ENCODE results near the gene MED9. TPM values are rescaled to one million over a fixed set of nuclear protein-coding genes. Genes with fewer than 3 reads are reported as not detected.
A peak's percentile ranks its signal among the peaks of the same experiment; 100 is the strongest.
"Not testable (repeated sequence)": the region's sequence is repeated elsewhere in the genome, so short reads cannot be mapped to it uniquely, and the experiment has no call there.

The MED9 gene
- total RNA-seq, 1 donor from 2014 or later: 12.5 TPM

DNA sequence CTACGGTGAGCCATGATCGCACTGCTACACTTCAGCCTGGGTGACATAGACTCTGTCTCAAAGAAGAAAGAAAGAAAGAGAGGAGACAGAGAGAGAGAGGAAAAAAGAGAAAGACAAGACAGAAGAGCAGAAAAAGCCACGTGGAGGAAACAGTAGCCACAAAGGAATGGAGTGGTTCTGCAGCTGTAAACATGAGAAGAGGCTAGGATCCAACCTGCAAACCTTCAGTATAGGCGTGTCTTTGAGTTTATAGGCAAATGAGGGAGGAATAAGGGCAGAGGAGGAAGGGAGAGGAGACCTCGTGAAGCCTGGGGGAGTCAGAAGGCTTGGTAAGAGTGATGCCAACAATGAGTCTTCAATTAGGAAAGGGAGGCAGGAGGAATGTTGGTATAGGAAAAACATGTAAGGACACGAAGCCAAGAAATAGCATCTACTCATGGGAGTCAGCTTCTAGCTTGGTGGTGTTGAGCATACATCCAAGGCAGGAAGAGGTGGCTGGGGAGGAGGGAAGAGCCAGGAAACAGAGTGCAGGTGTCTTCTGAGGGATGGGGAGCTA, 3.9 kb downstream of the MED9 start:
- no peak overlapping the region for H3K27ac ChIP-seq (ENCODE audit: low read depth, low read length)
- no peaks in the 10 kb centered on the region for H3K9me3 ChIP-seq (ENCODE audit: control insufficient read depth in 3 of 3, low read length in 3 of 3)
- no peak overlapping the region for H3K4me3 ChIP-seq (ENCODE audit: low read length in 3 of 3)
- peaks cover 47 to 65% (median 54%) of the 10 kb centered on the region in 3 donors for H3K4me1 ChIP-seq (ENCODE audit: control insufficient read depth in 3 of 3, insufficient read depth in 3 of 3, low read length in 3 of 3)
- no peak overlapping the region for H3K9ac ChIP-seq (ENCODE audit: low read depth in 1 of 3, low read length in 3 of 3)
- H3K27me3 ChIP-seq (ENCODE audit: control insufficient read depth in 3 of 3, insufficient read depth in 3 of 3, low read length in 3 of 3): no peaks in the 10 kb centered on the region
- peaks cover 3 to 14% (median 9%) of the 10 kb centered on the region in 3 donors for H3K36me3 ChIP-seq (ENCODE audit: control insufficient read depth in 3 of 3, insufficient read depth in 3 of 3, low read length in 3 of 3)

DNA sequence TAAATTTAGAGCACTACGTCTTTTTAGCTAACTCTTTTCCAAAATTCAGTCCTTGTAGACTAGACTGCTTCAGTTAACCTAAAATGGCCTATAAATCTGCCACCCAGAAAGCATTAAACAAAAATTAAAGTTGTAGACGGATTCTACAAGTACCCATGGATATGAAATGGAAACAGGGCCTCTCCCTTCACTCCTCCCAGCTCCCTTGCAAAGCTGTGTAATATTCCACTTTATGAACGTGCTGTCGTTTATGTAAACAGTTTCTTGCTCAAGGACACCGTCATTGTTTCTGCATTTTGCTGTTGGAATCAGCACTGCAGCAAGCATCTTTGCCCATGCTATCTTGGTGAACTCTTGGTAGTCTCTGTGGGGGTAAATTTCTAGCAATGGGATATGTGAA, 5.1 kb downstream of the MED9 start:
- Histone ChIP-seq H3K4me3 (ENCODE audit: low read length in 3 of 3) (no peak overlapping the region), H3K36me3 (ENCODE audit: control insufficient read depth in 3 of 3, insufficient read depth in 3 of 3, low read length in 3 of 3) (peaks cover 3 to 14% (median 9%) of the 10 kb centered on the region in 3 donors), H3K4me1 (ENCODE audit: control insufficient read depth in 3 of 3, insufficient read depth in 3 of 3, low read length in 3 of 3) (peaks cover 49 to 67% (median 54%) of the 10 kb centered on the region in 3 donors), H3K9me3 (ENCODE audit: control insufficient read depth in 3 of 3, low read length in 3 of 3) (no peaks in the 10 kb centered on the region), H3K27ac (ENCODE audit: low read depth, low read length) (no peak overlapping the region), H3K9ac (ENCODE audit: low read depth in 1 of 3, low read length in 3 of 3) (no peak overlapping the region), H3K27me3 (ENCODE audit: control insufficient read depth in 3 of 3, insufficient read depth in 3 of 3, low read length in 3 of 3) (no peaks in the 10 kb centered on the region)

DNA sequence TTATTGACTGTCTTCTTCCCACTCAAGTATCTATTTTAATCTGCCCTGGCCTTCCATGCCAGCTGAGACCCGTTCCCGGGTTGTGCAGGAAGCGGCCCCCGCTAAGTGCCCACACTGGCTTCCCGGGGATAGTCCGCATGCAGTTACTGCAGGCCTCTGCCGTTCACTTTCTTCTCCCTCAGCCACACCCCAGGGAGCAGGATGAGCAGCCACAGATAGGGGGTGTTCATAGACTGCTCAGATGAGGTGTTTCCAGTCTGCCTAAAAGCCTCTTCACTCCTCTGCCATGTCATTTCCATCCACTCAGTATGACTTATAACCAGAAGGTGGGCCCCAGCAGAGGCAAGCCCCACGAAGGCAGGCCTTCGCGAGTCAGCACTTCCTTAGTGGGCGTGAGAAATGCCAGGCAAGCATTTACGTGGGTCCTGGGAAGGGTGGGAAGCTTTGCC, 7.7 kb downstream of the MED9 start:
- no peak overlapping the region for H3K27ac ChIP-seq (ENCODE audit: low read depth, low read length)
- peaks cover 9 to 17% (median 15%) of the 10 kb centered on the region in 3 donors for H3K36me3 ChIP-seq (ENCODE audit: control insufficient read depth in 3 of 3, insufficient read depth in 3 of 3, low read length in 3 of 3)
- no peaks in the 10 kb centered on the region for H3K9me3 ChIP-seq (ENCODE audit: control insufficient read depth in 3 of 3, low read length in 3 of 3)
- H3K9ac ChIP-seq (ENCODE audit: low read depth in 1 of 3, low read length in 3 of 3): no peak overlapping the region
- no peak overlapping the region for H3K4me3 ChIP-seq (ENCODE audit: low read length in 3 of 3)
- H3K4me1 ChIP-seq (ENCODE audit: control insufficient read depth in 3 of 3, insufficient read depth in 3 of 3, low read length in 3 of 3): peaks cover 32 to 41% (median 32%) of the 10 kb centered on the region in 3 donors
- no peaks in the 10 kb centered on the region for H3K27me3 ChIP-seq (ENCODE audit: control insufficient read depth in 3 of 3, insufficient read depth in 3 of 3, low read length in 3 of 3)

DNA sequence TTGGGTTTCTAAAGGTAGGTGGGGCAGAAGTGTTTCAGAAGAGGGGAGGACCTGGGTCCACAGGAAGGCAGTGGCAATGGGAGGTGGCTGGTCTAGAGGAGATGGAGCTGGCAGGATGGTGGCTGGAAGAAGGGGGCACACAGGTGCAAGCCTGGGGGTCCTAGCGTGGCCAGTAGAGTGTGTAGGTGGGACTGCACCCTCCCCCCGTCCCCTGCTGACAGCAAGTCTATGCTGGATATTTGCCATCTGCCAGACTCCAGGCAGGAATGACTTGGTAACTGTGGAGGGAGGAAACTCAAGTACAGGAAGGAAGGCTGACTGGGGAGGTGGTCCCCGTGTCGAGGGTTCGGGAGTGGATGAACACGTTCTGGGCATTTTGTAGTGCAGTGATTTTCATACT, 8.6 kb downstream of the MED9 start:
- no peaks in the 10 kb centered on the region for H3K9me3 ChIP-seq (ENCODE audit: control insufficient read depth in 3 of 3, low read length in 3 of 3)
- peak overlapping the region in 1 of 3 donors; percentile 40 for H3K9ac ChIP-seq (ENCODE audit: low read depth in 1 of 3, low read length in 3 of 3)
- H3K4me1 ChIP-seq (ENCODE audit: control insufficient read depth in 3 of 3, insufficient read depth in 3 of 3, low read length in 3 of 3): peaks cover 23 to 32% (median 25%) of the 10 kb centered on the region in 3 donors
- H3K27me3 ChIP-seq (ENCODE audit: control insufficient read depth in 3 of 3, insufficient read depth in 3 of 3, low read length in 3 of 3): no peaks in the 10 kb centered on the region
- H3K4me3 ChIP-seq (ENCODE audit: low read length in 3 of 3): no peak overlapping the region
- H3K36me3 ChIP-seq (ENCODE audit: control insufficient read depth in 3 of 3, insufficient read depth in 3 of 3, low read length in 3 of 3): peaks cover 11 to 15% (median 14%) of the 10 kb centered on the region in 3 donors
- H3K27ac ChIP-seq (ENCODE audit: low read depth, low read length): no peak overlapping the region

DNA sequence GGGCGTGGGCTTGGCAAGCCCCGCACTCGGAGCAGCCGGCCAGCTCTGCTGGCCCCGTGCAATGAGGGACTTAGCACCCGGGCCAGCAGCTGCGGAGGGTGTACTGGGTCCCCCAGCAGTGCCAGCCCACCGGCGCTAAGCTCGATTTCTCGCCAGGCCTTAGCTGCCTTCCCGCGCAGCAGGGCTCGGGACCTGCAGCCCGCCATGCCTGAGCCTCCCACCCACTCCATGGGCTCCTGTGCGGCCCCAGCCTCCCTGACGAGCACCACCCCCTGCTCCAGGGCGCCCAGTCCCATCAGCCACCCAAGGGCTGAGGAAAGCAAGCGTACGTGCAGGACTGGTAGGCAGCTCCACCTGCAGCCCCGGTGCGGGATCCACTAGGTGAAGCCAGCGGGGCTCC, 9.6 kb downstream of the MED9 start:
- peaks cover 12 to 15% (median 15%) of the 10 kb centered on the region in 3 donors for H3K36me3 ChIP-seq (ENCODE audit: control insufficient read depth in 3 of 3, insufficient read depth in 3 of 3, low read length in 3 of 3)

DNA sequence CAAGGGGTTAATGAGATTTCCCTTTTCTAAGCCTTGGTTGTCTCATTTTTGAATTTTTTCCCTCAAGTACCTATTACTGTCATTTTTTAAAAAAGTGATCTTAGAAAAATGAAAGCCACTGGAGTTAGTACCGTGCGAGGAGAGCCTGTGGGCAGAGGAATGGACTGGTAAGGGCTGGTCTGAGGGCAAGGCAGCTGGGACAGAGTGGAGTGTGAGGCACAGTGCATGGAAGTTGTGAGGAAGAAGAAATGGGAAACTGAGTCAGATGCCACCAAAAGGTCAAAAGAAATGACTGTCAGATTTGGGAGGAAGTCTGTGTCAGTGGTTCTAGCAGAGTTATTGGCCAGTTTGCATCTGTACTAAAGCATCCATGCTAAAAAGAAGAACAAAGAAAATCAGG, 11.2 kb downstream of the MED9 start:
- Histone ChIP-seq H3K9ac (ENCODE audit: low read depth in 1 of 3, low read length in 3 of 3) (no peak overlapping the region), H3K27me3 (ENCODE audit: control insufficient read depth in 3 of 3, insufficient read depth in 3 of 3, low read length in 3 of 3) (no peaks in the 10 kb centered on the region), H3K4me1 (ENCODE audit: control insufficient read depth in 3 of 3, insufficient read depth in 3 of 3, low read length in 3 of 3) (peaks cover 20 to 35% (median 24%) of the 10 kb centered on the region in 3 donors), H3K4me3 (ENCODE audit: low read length in 3 of 3) (no peak overlapping the region), H3K9me3 (ENCODE audit: control insufficient read depth in 3 of 3, low read length in 3 of 3) (no peaks in the 10 kb centered on the region), H3K36me3 (ENCODE audit: control insufficient read depth in 3 of 3, insufficient read depth in 3 of 3, low read length in 3 of 3) (peaks cover 21 to 23% (median 21%) of the 10 kb centered on the region in 3 donors), H3K27ac (ENCODE audit: low read depth, low read length) (no peak overlapping the region)

More for the DNA sequence above, 9.6 kb downstream of the MED9 start:
- H3K4me3 ChIP-seq (ENCODE audit: low read length in 3 of 3); H3K9ac ChIP-seq (ENCODE audit: low read depth in 1 of 3, low read length in 3 of 3); H3K27ac ChIP-seq (ENCODE audit: low read depth, low read length); H3K27me3 ChIP-seq (ENCODE audit: control insufficient read depth in 3 of 3, insufficient read depth in 3 of 3, low read length in 3 of 3); H3K9me3 ChIP-seq (ENCODE audit: control insufficient read depth in 3 of 3, low read length in 3 of 3): not testable (repeated sequence)
- peaks cover 16 to 32% (median 28%) of the 10 kb centered on the region in 3 donors for H3K4me1 ChIP-seq (ENCODE audit: control insufficient read depth in 3 of 3, insufficient read depth in 3 of 3, low read length in 3 of 3)

DNA sequence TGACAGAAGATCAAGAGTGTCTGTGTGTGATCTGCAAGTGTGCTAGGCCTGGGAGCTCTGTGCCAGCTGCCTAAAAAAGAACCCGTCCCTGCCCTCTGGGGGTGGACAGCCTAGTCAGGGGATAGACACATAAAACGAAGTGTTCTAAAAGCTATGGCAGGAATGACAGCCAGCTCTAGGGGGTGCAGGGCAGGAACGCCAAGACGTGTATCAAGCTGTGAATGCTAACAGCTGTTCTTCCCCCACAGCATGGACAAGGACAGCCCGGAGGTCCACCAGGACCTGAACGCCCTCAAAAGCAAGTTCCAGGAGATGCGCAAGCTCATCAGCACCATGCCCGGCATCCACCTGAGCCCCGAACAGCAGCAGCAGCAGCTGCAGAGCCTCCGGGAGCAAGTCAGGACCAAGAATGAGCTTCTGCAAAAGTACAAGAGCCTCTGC, 14.3 kb downstream of the MED9 start:
- H3K4me3 ChIP-seq (ENCODE audit: low read length in 3 of 3): no peak overlapping the region
- H3K27me3 ChIP-seq (ENCODE audit: control insufficient read depth in 3 of 3, insufficient read depth in 3 of 3, low read length in 3 of 3): no peaks in the 10 kb centered on the region
- no peak overlapping the region for H3K27ac ChIP-seq (ENCODE audit: low read depth, low read length)
- peaks cover 18 to 23% (median 21%) of the 10 kb centered on the region in 3 donors for H3K36me3 ChIP-seq (ENCODE audit: control insufficient read depth in 3 of 3, insufficient read depth in 3 of 3, low read length in 3 of 3)
- H3K4me1 ChIP-seq (ENCODE audit: control insufficient read depth in 3 of 3, insufficient read depth in 3 of 3, low read length in 3 of 3): peaks cover 27 to 51% (median 36%) of the 10 kb centered on the region in 3 donors
- no peaks in the 10 kb centered on the region for H3K9me3 ChIP-seq (ENCODE audit: control insufficient read depth in 3 of 3, low read length in 3 of 3)
- H3K9ac ChIP-seq (ENCODE audit: low read depth in 1 of 3, low read length in 3 of 3): no peak overlapping the region

DNA sequence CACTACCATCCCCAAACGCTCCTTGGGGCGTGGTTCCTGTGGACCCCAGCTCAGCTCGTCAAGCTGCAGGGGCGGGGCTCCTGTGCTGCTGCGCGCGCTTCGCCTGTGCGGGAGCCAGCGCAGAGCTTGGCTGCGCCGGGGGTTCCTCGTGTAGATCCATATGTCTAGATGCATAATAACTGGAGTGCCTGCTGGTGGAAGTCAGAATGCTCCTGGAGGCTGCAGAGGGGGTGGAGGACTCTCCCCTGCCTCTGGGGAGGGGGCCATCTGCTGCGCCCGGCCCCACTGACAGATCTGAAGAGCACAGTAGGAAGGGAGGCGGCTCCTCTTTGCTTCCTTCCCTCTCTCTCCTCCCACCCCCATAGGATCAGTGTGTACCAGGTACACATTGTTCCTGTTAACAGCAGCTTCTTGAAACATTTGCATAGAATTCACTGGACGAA, 14.8 kb downstream of the MED9 start:
- H3K4me3 ChIP-seq (ENCODE audit: low read length in 3 of 3): no peak overlapping the region
- H3K9ac ChIP-seq (ENCODE audit: low read depth in 1 of 3, low read length in 3 of 3): no peak overlapping the region
- no peaks in the 10 kb centered on the region for H3K9me3 ChIP-seq (ENCODE audit: control insufficient read depth in 3 of 3, low read length in 3 of 3)
- peaks cover 18 to 23% (median 21%) of the 10 kb centered on the region in 3 donors for H3K36me3 ChIP-seq (ENCODE audit: control insufficient read depth in 3 of 3, insufficient read depth in 3 of 3, low read length in 3 of 3)
- H3K27me3 ChIP-seq (ENCODE audit: control insufficient read depth in 3 of 3, insufficient read depth in 3 of 3, low read length in 3 of 3): no peaks in the 10 kb centered on the region
- peaks cover 28 to 52% (median 37%) of the 10 kb centered on the region in 3 donors for H3K4me1 ChIP-seq (ENCODE audit: control insufficient read depth in 3 of 3, insufficient read depth in 3 of 3, low read length in 3 of 3)
- no peak overlapping the region for H3K27ac ChIP-seq (ENCODE audit: low read depth, low read length)

DNA sequence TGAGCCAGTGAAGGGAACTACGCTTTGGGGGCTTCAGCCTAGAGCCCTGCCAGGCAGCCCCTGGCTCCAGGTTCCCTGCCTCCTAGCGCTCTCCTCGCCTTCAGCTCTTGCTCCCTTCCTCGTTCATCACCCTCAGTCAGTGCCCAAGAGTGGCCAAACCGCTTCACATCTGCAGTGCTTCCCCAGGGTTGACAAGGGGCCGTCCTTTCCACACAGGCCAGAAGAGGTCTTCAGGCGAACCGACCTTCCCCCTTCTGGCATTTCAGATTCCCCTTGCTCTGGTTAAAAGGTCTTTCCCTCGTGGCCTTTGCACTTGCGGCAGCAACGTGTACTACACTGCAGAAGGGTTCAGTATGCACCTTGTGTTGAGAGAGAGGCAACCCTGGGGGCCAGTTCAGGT, 15.3 kb downstream of the MED9 start:
- H3K27ac ChIP-seq (ENCODE audit: low read depth, low read length): no peak overlapping the region
- H3K9me3 ChIP-seq (ENCODE audit: control insufficient read depth in 3 of 3, low read length in 3 of 3): no peaks in the 10 kb centered on the region
- H3K27me3 ChIP-seq (ENCODE audit: control insufficient read depth in 3 of 3, insufficient read depth in 3 of 3, low read length in 3 of 3): no peaks in the 10 kb centered on the region
- H3K36me3 ChIP-seq (ENCODE audit: control insufficient read depth in 3 of 3, insufficient read depth in 3 of 3, low read length in 3 of 3): peaks cover 18 to 23% (median 21%) of the 10 kb centered on the region in 3 donors
- H3K4me3 ChIP-seq (ENCODE audit: low read length in 3 of 3): no peak overlapping the region
- H3K4me1 ChIP-seq (ENCODE audit: control insufficient read depth in 3 of 3, insufficient read depth in 3 of 3, low read length in 3 of 3): peaks cover 31 to 54% (median 39%) of the 10 kb centered on the region in 3 donors
- peak overlapping the region in 1 of 3 donors; percentile 54 for H3K9ac ChIP-seq (ENCODE audit: low read depth in 1 of 3, low read length in 3 of 3)

DNA sequence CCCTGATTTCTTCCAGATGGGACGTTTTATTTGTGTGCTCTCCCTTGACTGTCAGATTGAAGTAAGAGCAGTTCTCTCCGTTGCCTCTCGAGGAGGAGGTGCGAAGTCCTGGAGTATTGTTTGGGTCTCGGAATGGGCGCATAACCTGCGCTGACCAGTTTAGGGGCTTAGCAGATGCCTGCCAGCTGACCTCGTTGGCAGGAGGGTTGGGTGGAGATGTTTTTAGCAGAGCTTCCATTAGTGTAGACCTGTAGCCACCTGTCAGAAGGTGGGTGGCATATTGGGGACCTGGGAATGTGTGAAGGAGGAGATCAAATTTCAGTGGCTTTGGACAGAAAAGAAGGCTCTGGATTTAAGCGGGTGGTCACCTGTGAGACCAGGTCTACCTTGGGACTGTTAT, 15.8 kb downstream of the MED9 start:
- Histone ChIP-seq H3K4me3 (ENCODE audit: low read length in 3 of 3) (no peak overlapping the region), H3K27me3 (ENCODE audit: control insufficient read depth in 3 of 3, insufficient read depth in 3 of 3, low read length in 3 of 3) (no peaks in the 10 kb centered on the region), H3K9me3 (ENCODE audit: control insufficient read depth in 3 of 3, low read length in 3 of 3) (no peaks in the 10 kb centered on the region), H3K9ac (ENCODE audit: low read depth in 1 of 3, low read length in 3 of 3) (peak overlapping the region in 1 of 3 donors; percentile 54), H3K4me1 (ENCODE audit: control insufficient read depth in 3 of 3, insufficient read depth in 3 of 3, low read length in 3 of 3) (peaks cover 32 to 58% (median 41%) of the 10 kb centered on the region in 3 donors), H3K27ac (ENCODE audit: low read depth, low read length) (no peak overlapping the region), H3K36me3 (ENCODE audit: control insufficient read depth in 3 of 3, insufficient read depth in 3 of 3, low read length in 3 of 3) (peaks cover 15 to 22% (median 20%) of the 10 kb centered on the region in 3 donors)

Data from skeletal muscle tissue (tissue), 4 donors.